Endothelial cell of umbilical vein (primary cell): ENCODE results near the gene CNIH1. TPM values are rescaled to one million over a fixed set of nuclear protein-coding genes. Genes with fewer than 3 reads are reported as not detected.

Experiments
- Bru-seq: library from RNA; stranded (reverse); fragments of 400-500 nt; gene quantifications from one replicate; lab custom pipeline; 2021; lab: Mats Ljungman, UMichigan
- BruChase-seq, 2 experiments: library from RNA; stranded (reverse); fragments of 400-500 nt; gene quantifications; one replicate each; lab custom pipeline; 2021; lab: Mats Ljungman, UMichigan
- BruUV-seq: library from RNA; stranded (reverse); fragments of 400-500 nt; replicated peaks from 2 replicates; lab custom pipeline; 2021; lab: Mats Ljungman, UMichigan
- CTCF ChIA-PET: fragments of 300-600, 350-600 bp; sonication (Branson Sonifier 250); formaldehyde crosslinking; loops from one replicate; lab custom pipeline; 2021; ENCODE audit warnings: antibody characterized with exemption, inconsistent platforms; lab: Charles Lee
- POLR2A ChIA-PET: fragments of 300-600, 350-600 bp; sonication (Branson Sonifier 250); formaldehyde crosslinking; loops from one replicate; lab custom pipeline; 2021; ENCODE audit warnings: antibody characterized with exemption, inconsistent platforms; lab: Charles Lee
- DNase-seq: peaks from one replicate; pipeline ENCODE4 v3.0.0-alpha.2; 2011; ENCODE audit warnings: low read depth, low spot score
- FAIRE-seq: peaks from 2 replicates; lab custom pipeline; 2011; peaks lifted over from hg19 to GRCh38; lab: Jason Lieb, UNC
- H2AFZ ChIP-seq: 2 replicates; pipeline ENCODE4 v1.6.0; 2012; ENCODE audit warnings: low read depth, low read length, control low read depth, inconsistent platforms
- H3K27ac ChIP-seq: 2 replicates; pipeline ENCODE4 v1.5.1; 2011; ENCODE audit warnings: low read depth, mild to moderate bottlenecking, control low read depth, low read length, moderate library complexity; ENCODE audit not compliant: insufficient read depth
- H3K27me3 ChIP-seq, 2 experiments: 2 replicates each; pipeline versions ENCODE4 v1.6.0 to v1.6.1; 2011; ENCODE audit warnings: low read length in 2 of 2, mixed read lengths in 1 of 2; ENCODE audit not compliant: control insufficient read depth in 2 of 2, insufficient read depth in 2 of 2
- H3K36me3 ChIP-seq, 2 experiments: 2 replicates in 1 of 2; 3 replicates in 1 of 2; pipeline ENCODE4 v1.5.1; 2011; ENCODE audit warnings: low read length in 2 of 2, mild to moderate bottlenecking in 1 of 2, moderate library complexity in 1 of 2; ENCODE audit not compliant: control insufficient read depth in 2 of 2, insufficient read depth in 2 of 2; ENCODE audit errors: extremely low read depth in 1 of 2
- H3K4me1 ChIP-seq: 3 replicates; pipeline ENCODE4 v1.5.1; 2011; ENCODE audit warnings: mild to moderate bottlenecking, low read length; ENCODE audit not compliant: control insufficient read depth, insufficient read depth; ENCODE audit errors: extremely low read depth
- H3K4me2 ChIP-seq: 2 replicates; pipeline ENCODE4 v1.6.1; 2011; ENCODE audit warnings: low read length, control low read depth, mixed read lengths; ENCODE audit not compliant: insufficient read depth
- H3K4me3 ChIP-seq, 3 experiments: fragments of 200-600 bp in 1 of 3; sonication (generic), shearing (Covaris generic) in 1 of 3; replicated peaks in 1 of 3; 2 replicates each; pipeline ENCODE4 v1.5.1; 2011 to 2016; ENCODE audit warnings: control low read depth in 3 of 3, low read length in 3 of 3, mild to moderate bottlenecking in 2 of 3, inconsistent platforms in 1 of 3, low read depth in 1 of 3, moderate library complexity in 1 of 3; ENCODE audit not compliant: insufficient read depth in 1 of 3
- H3K79me2 ChIP-seq: 2 replicates; pipeline ENCODE4 v1.6.0; 2012; ENCODE audit warnings: low read length, inconsistent platforms; ENCODE audit not compliant: control insufficient read depth, insufficient read depth
- H3K9ac ChIP-seq: replicated peaks from 2 replicates; pipeline ENCODE3; 2011; ENCODE audit warnings: low read length, control low read depth; ENCODE audit not compliant: insufficient read depth; ENCODE audit errors: extremely low read depth
- H3K9me1 ChIP-seq: replicated peaks from 3 replicates; pipeline ENCODE4 v1.6.0; 2011; ENCODE audit warnings: mild to moderate bottlenecking, low read length; ENCODE audit not compliant: control insufficient read depth, insufficient read depth; ENCODE audit errors: extremely low read depth
- H3K9me3 ChIP-seq: replicated peaks from 2 replicates; pipeline ENCODE4 v1.5.1; 2012; ENCODE audit warnings: low read length, inconsistent platforms; ENCODE audit not compliant: control insufficient read depth, insufficient read depth
- H4K20me1 ChIP-seq: replicated peaks from 2 replicates; pipeline ENCODE3; 2011; ENCODE audit warnings: mild to moderate bottlenecking, low read length; ENCODE audit not compliant: control insufficient read depth, insufficient read depth; ENCODE audit errors: extremely low read depth
- EZH2 ChIP-seq: IDR thresholded peaks from 2 replicates; pipeline ENCODE4 v1.6.1; 2012; ENCODE audit warnings: borderline replicate concordance, low read depth, mild to moderate bottlenecking, moderate library complexity, low read length, inconsistent platforms; ENCODE audit not compliant: severe bottlenecking
- FOS ChIP-seq: IDR thresholded peaks from 2 replicates; pipeline ENCODE4 v1.6.1; 2011; ENCODE audit warnings: mild to moderate bottlenecking, low read length, moderate library complexity, borderline replicate concordance; ENCODE audit not compliant: insufficient read depth
- GATA2 ChIP-seq: IDR thresholded peaks from 2 replicates; pipeline ENCODE4 v1.7.0; 2011; ENCODE audit warnings: low read depth, mild to moderate bottlenecking, moderate library complexity, mixed read lengths, low read length; ENCODE audit not compliant: insufficient read length, insufficient read depth
- JUN ChIP-seq: IDR thresholded peaks from 2 replicates; pipeline ENCODE4 v1.6.1; 2011; ENCODE audit warnings: borderline replicate concordance, low read depth; ENCODE audit not compliant: insufficient read length, insufficient read depth
- MYC ChIP-seq: IDR thresholded peaks from one replicate; pipeline ENCODE4 v1.6.1; 2011; ENCODE audit warnings: mild to moderate bottlenecking, low read depth, low read length
- POLR2A ChIP-seq: IDR thresholded peaks from 2 replicates; pipeline ENCODE4 v1.6.1; 2012; ENCODE audit warnings: low read depth, mild to moderate bottlenecking, control low read depth, low read length
- POLR2AphosphoS5 ChIP-seq: IDR thresholded peaks from 2 replicates; pipeline ENCODE4 v1.6.1; 2012; ENCODE audit warnings: low read depth, mild to moderate bottlenecking, control low read depth, low read length, moderate library complexity; ENCODE audit not compliant: insufficient read depth
- dilution Hi-C: fragments of 300-500 bp; cut with MboI; formaldehyde crosslinking; loops from one replicate; pipeline ENCODE4 v1.15.0; 2019; ENCODE audit warnings: low sequenced_read_pairs; ENCODE audit not compliant: extremely low pct_ligation_motif_present
- intact Hi-C: fragments of 100-400 bp; cut with micrococcal nuclease; formaldehyde crosslinking; loops from one replicate; pipeline ENCODE4 v1.10.0; 2022
- long read RNA-seq: library from polyadenylated mRNA; stranded (forward); transcript quantifications from one replicate; pipeline ENCODE4 v2.0.0, GENCODE V29; 2021
- polyA minus RNA-seq, 3 experiments: library from RNA; depleted of rRNA, polyadenylated mRNA; stranded (reverse); fragments of >200 nt; gene quantifications; 1 replicate in 1 of 3; 2 replicates in 2 of 3; pipeline ENCODE4 v1.2.3, GENCODE V29; 2011
- polyA plus RNA-seq, 4 experiments: library from polyadenylated mRNA; depleted of rRNA in 3 of 4; stranded (reverse) in 3 of 4; unstranded in 1 of 4; fragments of >200 nt; gene quantifications; 2 replicates each; pipeline versions ENCODE4 v1.2.1 to v1.2.3, GENCODE V29; 2011 to 2012; ENCODE audit warnings: missing spikeins in 1 of 4
- total RNA-seq: library from RNA; stranded (reverse); gene quantifications from 2 replicates; pipeline ENCODE4 v1.2.3, GENCODE V29; 2021
- TF ChIP-seq, protein P1 (sequence below): IDR thresholded peaks from 2 replicates; pipeline ENCODE4 v1.6.1; 2011; ENCODE audit not compliant: insufficient read depth, insufficient read length
- TF ChIP-seq, protein P2 (sequence below), 2 donors: IDR thresholded peaks; 1 replicate in 1 of 2; 2 replicates in 1 of 2; pipeline ENCODE4 v1.5.1; 2011; ENCODE audit warnings: low read length in 2 of 2, mild to moderate bottlenecking in 2 of 2, moderate library complexity in 2 of 2, control low read depth in 1 of 2, inconsistent platforms in 1 of 2, low read depth in 1 of 2; ENCODE audit not compliant: insufficient read depth in 1 of 2; ENCODE audit errors: extremely low read depth in 1 of 2

CNIH1 gene
- 125 and 137 TPM in 2 replicates for total RNA-seq
- 287 and 328 TPM in 2 replicates for polyA plus RNA-seq
- polyA plus RNA-seq (2011; cell fraction: cytosol; rRNA removed), result 214 and 274 TPM in 2 replicates
- 46.1 and 71.3 TPM in 2 replicates for polyA plus RNA-seq (2011; cell fraction: nucleus; rRNA removed)
- polyA plus RNA-seq (2012), result 130 and 150 TPM in 2 replicates
- 271 and 327 TPM in 2 replicates for polyA minus RNA-seq
- 114 TPM for polyA minus RNA-seq (2011; cell fraction: cytosol; rRNA and poly(A)+ RNA removed)
- polyA minus RNA-seq (2011; cell fraction: nucleus; rRNA and poly(A)+ RNA removed), result 28.3 and 35.3 TPM in 2 replicates
- percentile 95 among the genes with signal in this experiment for Bru-seq, nascent RNA
- percentile 96 among the genes with signal in this experiment for BruChase-seq, experiment 1, labeled RNA remaining after a 6-hour chase
- BruChase-seq, experiment 2, labeled RNA remaining after a 2-hour chase, result percentile 94 among the genes with signal in this experiment
- long read RNA-seq, full-length matches to known transcripts, result 161 of 172 reads
- long read RNA-seq, partial matches to known transcripts, result 10 of 172 reads
- long read RNA-seq, other reads (novel, unspliced or antisense), result 1 of 172 reads

DNA sequence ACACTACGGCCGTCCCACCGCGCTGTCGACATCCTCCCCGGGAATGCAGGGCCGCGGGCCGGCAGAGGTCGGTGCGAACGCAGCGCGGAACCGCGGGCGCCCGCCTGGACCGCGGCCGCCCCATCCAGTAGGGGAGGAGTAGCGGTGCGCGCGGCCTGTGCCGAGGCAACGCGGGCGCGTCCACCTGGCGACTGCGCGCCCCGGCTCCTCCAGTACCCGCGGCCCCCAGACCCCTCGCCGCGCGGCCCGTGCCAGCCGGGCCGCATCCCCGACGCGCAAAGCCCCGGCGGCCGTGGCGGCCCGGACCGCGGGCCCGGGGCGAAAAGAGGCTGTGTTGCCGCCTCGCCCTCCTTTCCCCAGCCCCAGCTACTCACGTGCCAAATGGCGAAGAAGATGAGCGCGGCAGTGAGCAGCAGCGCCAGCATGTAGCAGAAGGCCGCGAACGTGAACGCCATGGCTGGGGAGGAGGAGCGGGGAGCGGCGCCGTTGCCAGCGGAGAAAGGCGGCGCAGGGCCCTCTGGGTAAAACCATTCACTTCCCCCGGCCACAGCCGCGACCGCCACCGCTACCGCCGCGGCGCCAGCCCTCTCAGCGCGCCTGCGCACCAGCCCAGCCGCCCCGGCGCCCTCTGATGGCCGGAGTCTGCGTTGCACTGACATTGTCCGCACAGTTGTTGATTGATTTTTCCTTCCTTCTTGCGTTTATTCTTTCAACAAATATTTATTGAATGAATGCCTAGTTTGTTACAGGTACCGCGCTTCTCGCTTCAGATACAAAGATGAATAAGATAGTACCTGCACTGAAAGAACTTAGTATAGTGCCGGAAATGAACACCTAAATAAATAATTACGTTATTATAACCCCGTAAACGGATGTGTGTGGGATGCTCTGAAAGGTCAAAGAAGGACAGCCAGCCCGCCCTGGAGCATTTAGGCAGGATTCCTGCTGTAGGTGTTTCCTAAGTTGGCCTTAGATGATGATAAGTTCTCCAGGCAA, at the start of gene CNIH1:
Gene CNIH1 (minus strand): TSS at position 502 of the 996 bp plus-strand sequence. CDS start 47 bp downstream, at position 455.
- Histone ChIP-seq H3K4me3 (peak within 1 kb of the TSS; percentile 50 to 90 (median 70)), H3K79me2 (peaks cover 46% of the 10 kb centered on the region), H3K4me2 (peak within 1 kb of the TSS; percentile 95), H3K9me1 (no peaks in the 10 kb centered on the region), H3K27me3 (peaks cover 10 to 17% of the 10 kb centered on the region in 2 experiments), H3K27ac (peak within 1 kb of the TSS; percentile 83), H3K36me3 (no peaks in the 10 kb centered on the region), H4K20me1 (no peaks in the 10 kb centered on the region), H2AFZ (peak within 1 kb of the TSS; percentile 78), H3K4me1 (peaks cover 18% of the 10 kb centered on the region), H3K9ac (peak within 1 kb of the TSS; percentile 95), H3K9me3 (no peaks in the 10 kb centered on the region)
- ChIA-PET POLR2A (no interaction called here), CTCF (interaction anchor here (0.7 to 1.3 kb wide), 4 partner anchors 13 to 75 kb away, joined by 3 to 9 read pairs (median 5); no protein-coding TSS in a partner anchor)
- intact Hi-C loops, result loop anchor here (1.0 to 2.0 kb wide), 4 partner anchors 44 to 748 kb away; partner anchors contain the start of genes CDKN3 and GMFB
- no peak for TF ChIP-seq EZH2
- TF ChIP-seq, protein P1, sequence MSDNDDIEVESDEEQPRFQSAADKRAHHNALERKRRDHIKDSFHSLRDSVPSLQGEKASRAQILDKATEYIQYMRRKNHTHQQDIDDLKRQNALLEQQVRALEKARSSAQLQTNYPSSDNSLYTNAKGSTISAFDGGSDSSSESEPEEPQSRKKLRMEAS, result no peak
- TF ChIP-seq MYC, result no peak
- peak; percentile 88 for TF ChIP-seq POLR2A
- TF ChIP-seq JUN, result no peak
- TF ChIP-seq, protein P2, sequence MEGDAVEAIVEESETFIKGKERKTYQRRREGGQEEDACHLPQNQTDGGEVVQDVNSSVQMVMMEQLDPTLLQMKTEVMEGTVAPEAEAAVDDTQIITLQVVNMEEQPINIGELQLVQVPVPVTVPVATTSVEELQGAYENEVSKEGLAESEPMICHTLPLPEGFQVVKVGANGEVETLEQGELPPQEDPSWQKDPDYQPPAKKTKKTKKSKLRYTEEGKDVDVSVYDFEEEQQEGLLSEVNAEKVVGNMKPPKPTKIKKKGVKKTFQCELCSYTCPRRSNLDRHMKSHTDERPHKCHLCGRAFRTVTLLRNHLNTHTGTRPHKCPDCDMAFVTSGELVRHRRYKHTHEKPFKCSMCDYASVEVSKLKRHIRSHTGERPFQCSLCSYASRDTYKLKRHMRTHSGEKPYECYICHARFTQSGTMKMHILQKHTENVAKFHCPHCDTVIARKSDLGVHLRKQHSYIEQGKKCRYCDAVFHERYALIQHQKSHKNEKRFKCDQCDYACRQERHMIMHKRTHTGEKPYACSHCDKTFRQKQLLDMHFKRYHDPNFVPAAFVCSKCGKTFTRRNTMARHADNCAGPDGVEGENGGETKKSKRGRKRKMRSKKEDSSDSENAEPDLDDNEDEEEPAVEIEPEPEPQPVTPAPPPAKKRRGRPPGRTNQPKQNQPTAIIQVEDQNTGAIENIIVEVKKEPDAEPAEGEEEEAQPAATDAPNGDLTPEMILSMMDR (IDR thresholded peaks at IDR 0.05; ENCODE audit: extremely low read depth in 1 of 2, insufficient read depth in 1 of 2, low read depth in 1 of 2, low read length in 2 of 2), result peak; percentile 82 to 95
- no peak for TF ChIP-seq GATA2
- TF ChIP-seq POLR2AphosphoS5, result peak; percentile 82
- no peak for TF ChIP-seq FOS
- TSS peak; percentile 67 for BruUV-seq
- FAIRE-seq (peak; percentile 78), DNase-seq (peak; percentile 94)
- dilution Hi-C loops, result no loop called here
